Lung (tissue), 12 donors: ENCODE results near the gene GRK3. TPM values are rescaled to one million over a fixed set of nuclear protein-coding genes. Genes with fewer than 3 reads are reported as not detected.

ENCODE experiments used
- ATAC-seq: fragments of 200-7000 bp; cut with Tn5 transposase; one replicate; pipeline ENCODE4 v1.9.1; 2020; ENCODE audit warnings: moderate number of reproducible peaks; ENCODE audit not compliant: insufficient read depth, low FRiP score
- DNase-seq, 3 donors: peaks; one replicate each; pipeline ENCODE4 v3.0.0-alpha.2; 2013 to 2017
- H3K27ac ChIP-seq, 2 donors: one replicate each; pipeline ENCODE4 v1.5.1; 2013; ENCODE audit warnings: mild to moderate bottlenecking in 2 of 2, moderate library complexity in 2 of 2, control low read depth in 1 of 2, inconsistent platforms in 1 of 2, low read depth in 1 of 2, low read length in 1 of 2
- H3K27me3 ChIP-seq, 3 donors: one replicate each; pipeline ENCODE4 v1.5.1; 2013; ENCODE audit warnings: low read length in 2 of 3; ENCODE audit not compliant: control insufficient read depth in 3 of 3, insufficient read depth in 3 of 3
- H3K36me3 ChIP-seq, 4 donors: one replicate each; pipeline ENCODE4 v1.5.1; 2013; ENCODE audit warnings: low read length in 4 of 4, mild to moderate bottlenecking in 1 of 4, moderate library complexity in 1 of 4; ENCODE audit not compliant: control insufficient read depth in 4 of 4, insufficient read depth in 4 of 4
- H3K4me1 ChIP-seq, 5 donors: one replicate each; pipeline ENCODE4 v1.5.1; 2013; ENCODE audit warnings: low read length in 5 of 5, mild to moderate bottlenecking in 2 of 5, moderate library complexity in 1 of 5; ENCODE audit not compliant: control insufficient read depth in 5 of 5, insufficient read depth in 5 of 5
- H3K4me3 ChIP-seq: one replicate; pipeline ENCODE4 v1.5.1; 2013; ENCODE audit warnings: mild to moderate bottlenecking, control low read depth, moderate library complexity
- H3K9ac ChIP-seq, 2 donors: one replicate each; pipeline ENCODE4 v1.5.1; 2013; ENCODE audit warnings: low read length in 2 of 2, control low read depth in 1 of 2; ENCODE audit not compliant: insufficient read depth in 1 of 2
- H3K9me3 ChIP-seq, 4 donors: one replicate each; pipeline ENCODE4 v1.5.1; 2013; ENCODE audit warnings: low read length in 3 of 4, mild to moderate bottlenecking in 1 of 4, moderate library complexity in 1 of 4; ENCODE audit not compliant: control insufficient read depth in 4 of 4, insufficient read depth in 3 of 4
- WGBS, 2 donors: extraction: QIAGEN DNeasy Blood & Tissue Kit; methylation state at CpG; one replicate each; pipeline ENCODE4 v1.1.7; 2013; 5-methylcytosine and 5-hydroxymethylcytosine counted together
- polyA plus RNA-seq, 2 donors: library from polyadenylated mRNA; stranded (reverse); fragments of 200-250 nt; gene quantifications; one replicate each; pipeline ENCODE4 v1.2.1, GENCODE V29; 2013
- total RNA-seq, 2 donors: library from RNA; depleted of rRNA in 1 of 2; stranded (reverse); fragments of >200 nt in 1 of 2; gene quantifications; one replicate each; pipeline ENCODE4 v1.2.1, GENCODE V29; 2014 to 2021
- TF ChIP-seq, protein P1 (sequence below): IDR thresholded peaks from 2 replicates; pipeline ENCODE4 v1.5.1; 2012; ENCODE audit warnings: mild to moderate bottlenecking; ENCODE audit errors: control extremely low read depth, extremely low read depth
- donor health status: control.
- donor health status: control.
- donor health status: Bipolar disorder and iron deficiency.
- donor health status: healthy.
- donor health status: DM: yes; HTN: yes; CAD: no.

The GRK3 gene
- total and polyA plus RNA-seq, 4 donors: 5.0 to 27.3 (median 18.0) TPM

DNA sequence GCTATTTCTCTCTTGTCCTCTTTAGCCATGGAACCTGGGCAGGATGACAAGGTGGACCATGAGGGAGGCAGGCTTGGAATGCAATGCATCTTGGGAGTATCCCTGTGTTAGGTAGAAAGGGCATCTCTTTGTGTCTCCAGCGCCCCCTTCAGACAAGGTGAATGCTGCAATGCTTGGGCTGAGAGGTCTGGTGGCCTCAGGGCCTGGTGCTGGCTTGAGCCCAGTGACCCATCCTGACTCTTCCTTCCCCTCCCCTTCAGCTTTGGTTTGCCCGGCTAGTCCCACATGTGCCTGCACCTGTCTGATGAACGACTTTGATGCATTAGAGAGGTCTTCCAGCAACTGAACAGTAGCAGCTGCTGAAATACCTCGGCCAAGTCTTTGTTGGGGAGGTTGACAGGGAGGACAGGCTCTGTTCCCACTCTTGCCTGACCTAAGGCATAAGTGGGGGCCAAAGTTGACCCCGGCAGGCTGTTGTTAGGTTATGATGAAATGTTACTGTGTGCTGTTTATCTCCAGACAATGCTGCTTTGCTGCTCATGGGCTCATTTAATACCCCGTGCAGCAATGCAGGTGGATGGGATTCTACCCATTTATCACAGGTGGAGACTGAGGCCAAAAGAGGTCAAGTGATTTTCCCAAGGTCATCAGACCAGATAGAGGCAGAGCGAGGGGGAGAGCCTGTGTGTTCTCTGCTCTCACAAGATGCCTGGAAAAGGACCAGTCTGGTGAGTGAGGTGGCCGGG, 200.0 kb downstream of the GRK3 start:
- H3K4me3 ChIP-seq: no peak overlapping the region
- H3K27me3 ChIP-seq: peaks cover 0 to 3% (median 0%) of the 10 kb centered on the region in 3 donors
- no peak for ATAC-seq
- TF ChIP-seq, protein P1, sequence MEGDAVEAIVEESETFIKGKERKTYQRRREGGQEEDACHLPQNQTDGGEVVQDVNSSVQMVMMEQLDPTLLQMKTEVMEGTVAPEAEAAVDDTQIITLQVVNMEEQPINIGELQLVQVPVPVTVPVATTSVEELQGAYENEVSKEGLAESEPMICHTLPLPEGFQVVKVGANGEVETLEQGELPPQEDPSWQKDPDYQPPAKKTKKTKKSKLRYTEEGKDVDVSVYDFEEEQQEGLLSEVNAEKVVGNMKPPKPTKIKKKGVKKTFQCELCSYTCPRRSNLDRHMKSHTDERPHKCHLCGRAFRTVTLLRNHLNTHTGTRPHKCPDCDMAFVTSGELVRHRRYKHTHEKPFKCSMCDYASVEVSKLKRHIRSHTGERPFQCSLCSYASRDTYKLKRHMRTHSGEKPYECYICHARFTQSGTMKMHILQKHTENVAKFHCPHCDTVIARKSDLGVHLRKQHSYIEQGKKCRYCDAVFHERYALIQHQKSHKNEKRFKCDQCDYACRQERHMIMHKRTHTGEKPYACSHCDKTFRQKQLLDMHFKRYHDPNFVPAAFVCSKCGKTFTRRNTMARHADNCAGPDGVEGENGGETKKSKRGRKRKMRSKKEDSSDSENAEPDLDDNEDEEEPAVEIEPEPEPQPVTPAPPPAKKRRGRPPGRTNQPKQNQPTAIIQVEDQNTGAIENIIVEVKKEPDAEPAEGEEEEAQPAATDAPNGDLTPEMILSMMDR: no peak
- no peak overlapping the region for H3K9ac ChIP-seq
- no peak for DNase-seq
- H3K36me3 ChIP-seq: no peaks in the 10 kb centered on the region
- peaks cover 0 to 21% (median 6%) of the 10 kb centered on the region in 4 donors for H3K9me3 ChIP-seq
- no peaks in the 10 kb centered on the region for H3K4me1 ChIP-seq
- 66% methylated on average over 8 of the region's 8 CpGs for WGBS, 2 donors
- H3K27ac ChIP-seq: no peak overlapping the region

DNA sequence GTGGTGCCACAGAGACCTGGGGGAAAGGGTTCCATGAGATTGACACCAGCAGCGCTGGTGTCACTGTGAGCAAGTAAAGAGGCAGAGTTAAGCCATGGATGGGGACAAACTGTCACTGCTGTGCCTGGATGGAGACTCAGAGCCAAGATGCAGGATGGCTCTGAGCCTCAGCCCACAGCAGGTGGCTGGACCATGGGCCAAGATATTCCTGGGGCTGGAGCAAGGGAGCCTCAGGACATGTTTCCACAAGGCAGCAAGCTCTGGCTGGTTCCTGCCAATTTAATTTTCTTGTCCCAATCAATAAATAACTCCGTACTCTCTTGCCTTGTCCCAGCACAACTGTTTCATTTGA, 200.5 kb downstream of the GRK3 start:
- 88 to 91% methylated on average over 2 of the region's 2 CpGs for WGBS, 2 donors

DNA sequence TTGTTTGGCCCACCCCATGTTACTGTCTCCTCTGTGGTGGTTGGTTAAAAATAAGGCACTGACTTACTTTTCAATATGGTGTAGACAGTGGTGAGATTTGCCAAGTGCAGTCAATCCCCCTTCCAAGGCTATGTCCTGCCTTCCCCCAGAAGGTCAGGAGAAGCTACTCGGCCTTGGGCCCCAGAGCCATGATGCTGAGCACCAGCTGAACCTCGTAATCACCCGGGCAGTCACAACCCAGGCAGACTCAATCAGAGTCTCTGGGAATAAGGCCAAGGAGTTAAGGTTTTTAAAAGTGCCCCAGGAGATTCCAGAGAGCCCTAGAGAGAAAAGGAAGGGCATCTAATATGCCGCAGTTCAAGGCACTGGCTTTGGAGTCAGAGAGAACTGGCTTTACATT, 201.3 kb downstream of the GRK3 start:
- Histone ChIP-seq H3K27me3 (peaks cover 0 to 3% (median 0%) of the 10 kb centered on the region in 3 donors), H3K36me3 (no peaks in the 10 kb centered on the region), H3K9me3 (peaks cover 0 to 21% (median 6%) of the 10 kb centered on the region in 4 donors), H3K27ac (no peak overlapping the region), H3K4me3 (no peak overlapping the region), H3K9ac (no peak overlapping the region), H3K4me1 (no peaks in the 10 kb centered on the region)
- ATAC-seq: no peak
- no peak for DNase-seq
- 92 to 94% methylated on average over 4 of the region's 4 CpGs for WGBS, 2 donors
- TF ChIP-seq, protein P1: no peak

More for the DNA sequence above, 200.5 kb downstream of the GRK3 start:
- Histone ChIP-seq H3K27me3 (peaks cover 0 to 3% (median 0%) of the 10 kb centered on the region in 3 donors), H3K36me3 (no peaks in the 10 kb centered on the region), H3K4me1 (no peaks in the 10 kb centered on the region), H3K4me3 (no peak overlapping the region), H3K9ac (no peak overlapping the region), H3K27ac (no peak overlapping the region), H3K9me3 (peaks cover 0 to 21% (median 6%) of the 10 kb centered on the region in 4 donors)
- TF ChIP-seq, protein P1: no peak
- DNase-seq: no peak
- no peak for ATAC-seq
